AG10803 (cell line): ENCODE data around the gene AARSD1.
"Not testable (repeated sequence)": the region's sequence is repeated elsewhere in the genome, so short reads cannot be mapped to it uniquely, and the experiment has no call there.

Experiments used
- DNase-seq: peaks from one replicate; pipeline ENCODE4 v3.0.0; 2010; ENCODE audit warnings: low read depth
- H3K4me3 ChIP-seq: 2 replicates; pipeline ENCODE4 v1.5.1; 2011; ENCODE audit warnings: mild to moderate bottlenecking, low read length, control low read depth
- CTCF ChIP-seq: conservative IDR thresholded peaks from 2 replicates; pipeline ENCODE4 v1.5.1; 2011; ENCODE audit warnings: mild to moderate bottlenecking, low read length, control low read depth, inconsistent platforms

The AARSD1 gene

GRCh38 chr17:42924891-42925290 is 39.4 kb downstream of the AARSD1 start:
- no peak overlapping the region for H3K4me3 ChIP-seq
- no peak for TF ChIP-seq CTCF
- no peak for DNase-seq

GRCh38 chr17:42923472-42923871 is 40.8 kb downstream of the AARSD1 start:
- not testable (repeated sequence) for DNase-seq, H3K4me3 ChIP-seq

- H3K4me3 ChIP-seq: no peak overlapping the region
- DNase-seq: no peak
- no peak for TF ChIP-seq CTCF
Observed at GRCh38 chr17:42922294-42922693, 42.0 kb downstream of the AARSD1 start.

- H3K4me3 ChIP-seq: no peak overlapping the region
- DNase-seq: no peak
- TF ChIP-seq CTCF: no peak
Observed at GRCh38 chr17:42920922-42921321, 43.3 kb downstream of the AARSD1 start.

- no peak for DNase-seq
- TF ChIP-seq CTCF: no peak
- H3K4me3 ChIP-seq: no peak overlapping the region
Observed at GRCh38 chr17:42920106-42920900, 44.0 kb downstream of the AARSD1 start.

- not testable (repeated sequence) for H3K4me3 ChIP-seq, DNase-seq
Observed at GRCh38 chr17:42919522-42920077, 44.7 kb downstream of the AARSD1 start.

GRCh38 chr17:42918902-42919521 is 45.2 kb downstream of the AARSD1 start:
- no peak for DNase-seq

More at GRCh38 chr17:42918902-42919521, 45.2 kb downstream of the AARSD1 start:
- no peak for TF ChIP-seq CTCF
- H3K4me3 ChIP-seq: no peak overlapping the region
